Measurements from ENCODE around the gene PLXNB3. TPM values are rescaled to one million over a fixed set of nuclear protein-coding genes. Genes with fewer than 3 reads are reported as not detected.
"Not testable (repeated sequence)": the region's sequence is repeated elsewhere in the genome, so short reads cannot be mapped to it uniquely, and the experiment has no call there.

The PLXNB3 gene
- total and polyA plus RNA-seq, 2 donors, result 5.9 to 25.8 TPM

GRCh38 chrX:153803211-153804099 is 39.4 kb downstream of the PLXNB3 start:
- Histone ChIP-seq H3K4me1 (ENCODE audit: insufficient read depth) (no peaks in the 10 kb centered on the region), H3K4me3 (ENCODE audit: low read depth, low read length) (no peak overlapping the region), H3K27ac (ENCODE audit: low read depth) (no peak overlapping the region), H3K36me3 (ENCODE audit: insufficient read depth) (no peaks in the 10 kb centered on the region)
- WGBS, result 96% methylated on average over 87 of the region's 87 CpGs
- DNase-seq (ENCODE audit: extremely low spot score), result no peak

DNA sequence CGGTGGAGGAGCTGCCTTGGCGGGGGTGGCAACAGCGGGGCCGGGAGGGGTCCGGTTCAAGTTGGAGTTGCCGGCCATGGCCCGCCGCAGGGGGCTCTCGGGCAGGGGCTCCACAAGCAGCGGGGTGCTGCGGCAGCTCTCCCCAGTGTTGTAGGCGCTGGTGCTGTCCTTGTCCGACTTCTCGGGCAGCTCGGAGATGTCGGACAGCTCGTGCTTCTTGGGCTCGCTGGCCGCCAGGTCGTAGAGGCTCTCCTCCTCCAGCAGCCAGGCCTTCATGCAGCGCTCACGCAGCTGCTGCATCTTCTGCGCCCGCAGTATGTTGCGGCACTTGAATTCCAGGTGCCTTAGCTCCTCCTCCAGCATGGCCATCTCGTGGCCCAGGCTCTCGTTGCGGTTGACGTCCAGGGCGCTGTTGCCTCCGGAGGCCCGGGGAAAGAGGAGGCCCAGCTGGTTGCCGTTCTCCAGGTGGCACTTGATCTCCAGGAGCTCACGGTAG is 40.1 kb downstream of the PLXNB3 start:
- Histone ChIP-seq H3K4me3 (ENCODE audit: low read depth, low read length) (no peak overlapping the region), H3K27ac (ENCODE audit: low read depth) (no peak overlapping the region), H3K4me1 (ENCODE audit: insufficient read depth) (no peaks in the 10 kb centered on the region), H3K36me3 (ENCODE audit: insufficient read depth) (no peaks in the 10 kb centered on the region)
- DNase-seq (ENCODE audit: extremely low spot score), result no peak
- WGBS, result 94% methylated on average over 34 of the region's 34 CpGs

- no peak for DNase-seq (ENCODE audit: extremely low spot score)
- no peak overlapping the region for H3K27ac ChIP-seq (ENCODE audit: low read depth)
- no peaks in the 10 kb centered on the region for H3K36me3 ChIP-seq (ENCODE audit: insufficient read depth)
- H3K4me1 ChIP-seq (ENCODE audit: insufficient read depth), result no peaks in the 10 kb centered on the region
- H3K4me3 ChIP-seq (ENCODE audit: low read depth, low read length), result no peak overlapping the region
- 90% methylated on average over 25 of the region's 25 CpGs for WGBS
Measured at GRCh38 chrX:153804621-153805020, 40.6 kb downstream of the PLXNB3 start.

GRCh38 chrX:153805436-153805835 is 41.4 kb downstream of the PLXNB3 start:
- Histone ChIP-seq H3K4me3 (ENCODE audit: low read depth, low read length) (no peak overlapping the region), H3K4me1 (ENCODE audit: insufficient read depth) (no peaks in the 10 kb centered on the region), H3K36me3 (ENCODE audit: insufficient read depth) (no peaks in the 10 kb centered on the region), H3K27ac (ENCODE audit: low read depth) (no peak overlapping the region)
- WGBS, result 81% methylated on average over 13 of the region's 13 CpGs
- no peak for DNase-seq (ENCODE audit: extremely low spot score)

DNA sequence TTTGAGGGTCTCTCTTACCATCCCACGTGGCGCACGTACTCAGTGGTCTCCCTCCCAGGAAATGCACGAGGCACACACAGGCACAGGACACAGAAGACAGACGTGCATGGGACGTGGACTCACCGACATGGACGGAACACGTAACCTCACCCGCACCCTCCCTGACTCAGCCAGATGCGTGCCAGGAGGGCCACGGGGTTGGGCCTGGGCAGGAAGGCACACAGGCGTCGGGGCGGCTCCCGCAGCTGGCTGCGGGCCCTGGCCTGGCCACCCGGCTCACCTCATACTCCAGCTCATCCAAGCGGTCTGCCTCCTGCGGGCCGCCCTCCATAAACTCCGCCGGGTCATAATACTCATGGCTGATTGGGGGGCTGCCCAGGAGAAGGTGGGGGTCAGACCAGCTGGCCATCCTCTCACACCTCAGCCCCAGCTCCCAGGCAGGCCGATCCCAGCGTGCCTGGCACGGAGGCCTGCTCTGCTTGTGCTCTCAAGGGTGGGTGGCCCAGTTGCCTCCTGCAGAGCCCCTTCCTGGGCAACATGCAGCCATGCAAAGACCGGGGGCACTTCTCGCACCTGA is 43.0 kb downstream of the PLXNB3 start:
- H3K4me3 ChIP-seq (ENCODE audit: low read depth, low read length), result no peak overlapping the region
- no peaks in the 10 kb centered on the region for H3K4me1 ChIP-seq (ENCODE audit: insufficient read depth)
- no peaks in the 10 kb centered on the region for H3K36me3 ChIP-seq (ENCODE audit: insufficient read depth)
- WGBS, result 90% methylated on average over 28 of the region's 28 CpGs
- no peak for DNase-seq (ENCODE audit: extremely low spot score)
- H3K27ac ChIP-seq (ENCODE audit: low read depth), result no peak overlapping the region

- 95% methylated on average over 19 of the region's 19 CpGs for WGBS
- no peak for DNase-seq (ENCODE audit: extremely low spot score)
- H3K36me3 ChIP-seq (ENCODE audit: insufficient read depth), result no peaks in the 10 kb centered on the region
- H3K27ac ChIP-seq (ENCODE audit: low read depth), result no peak overlapping the region
- no peaks in the 10 kb centered on the region for H3K4me1 ChIP-seq (ENCODE audit: insufficient read depth)
- no peak overlapping the region for H3K4me3 ChIP-seq (ENCODE audit: low read depth, low read length)
Measured at GRCh38 chrX:153807976-153808375, 43.9 kb downstream of the PLXNB3 start.

- Histone ChIP-seq H3K36me3 (ENCODE audit: insufficient read depth) (no peaks in the 10 kb centered on the region), H3K27ac (ENCODE audit: low read depth) (no peak overlapping the region), H3K4me3 (ENCODE audit: low read depth, low read length) (no peak overlapping the region), H3K4me1 (ENCODE audit: insufficient read depth) (no peaks in the 10 kb centered on the region)
- no peak for DNase-seq (ENCODE audit: extremely low spot score)
- 50% methylated on average over 14 of the region's 14 CpGs for WGBS
Measured at GRCh38 chrX:153812220-153812619, 48.2 kb downstream of the PLXNB3 start.

DNA sequence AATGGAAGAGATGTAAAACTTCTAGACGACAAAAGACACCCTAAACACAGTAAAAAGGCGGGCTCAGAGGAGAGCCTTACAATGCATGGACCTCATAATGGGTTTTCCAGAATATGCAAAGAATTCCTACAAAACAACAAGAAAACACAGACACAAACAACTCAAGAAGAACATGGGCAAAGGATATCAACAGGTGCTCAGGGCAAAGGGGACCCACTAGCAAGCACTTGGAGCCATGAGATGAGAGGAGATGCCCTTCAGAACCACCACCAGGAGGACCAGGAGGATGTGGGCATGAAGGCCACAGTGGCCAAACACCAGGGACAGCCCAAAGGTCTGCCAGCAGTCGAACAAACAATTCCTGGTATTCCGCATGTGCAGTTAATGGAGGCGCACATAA is 49.1 kb downstream of the PLXNB3 start:
- DNase-seq (ENCODE audit: extremely low spot score), result no peak
- 94% methylated on average over 5 of the region's 5 CpGs for WGBS

GRCh38 chrX:153814591-153815315 is 50.7 kb downstream of the PLXNB3 start:
- no peaks in the 10 kb centered on the region for H3K4me1 ChIP-seq (ENCODE audit: insufficient read depth)
- DNase-seq (ENCODE audit: extremely low spot score), result no peak
- no peaks in the 10 kb centered on the region for H3K36me3 ChIP-seq (ENCODE audit: insufficient read depth)
- H3K27ac ChIP-seq (ENCODE audit: low read depth), result no peak overlapping the region
- 78% methylated on average over 19 of the region's 19 CpGs for WGBS
- H3K4me3 ChIP-seq (ENCODE audit: low read depth, low read length), result no peak overlapping the region

More for the DNA sequence above, 49.1 kb downstream of the PLXNB3 start:
- Histone ChIP-seq H3K4me1 (ENCODE audit: insufficient read depth) (no peaks in the 10 kb centered on the region), H3K27ac (ENCODE audit: low read depth) (no peak overlapping the region), H3K36me3 (ENCODE audit: insufficient read depth) (no peaks in the 10 kb centered on the region), H3K4me3 (ENCODE audit: low read depth, low read length) (no peak overlapping the region)

- Histone ChIP-seq H3K36me3 (ENCODE audit: insufficient read depth) (no peaks in the 10 kb centered on the region), H3K4me1 (ENCODE audit: insufficient read depth) (no peaks in the 10 kb centered on the region), H3K4me3 (ENCODE audit: low read depth, low read length) (no peak overlapping the region), H3K27ac (ENCODE audit: low read depth) (no peak overlapping the region)
- DNase-seq (ENCODE audit: extremely low spot score), result no peak
- WGBS, result 79% methylated on average over 25 of the region's 25 CpGs
Measured at GRCh38 chrX:153816831-153817690, 53.0 kb downstream of the PLXNB3 start.

- not testable (repeated sequence) for H3K36me3 ChIP-seq (ENCODE audit: insufficient read depth); DNase-seq (ENCODE audit: extremely low spot score); H3K4me3 ChIP-seq (ENCODE audit: low read depth, low read length); H3K27ac ChIP-seq (ENCODE audit: low read depth); H3K4me1 ChIP-seq (ENCODE audit: insufficient read depth)
- WGBS, result 92% methylated on average over 9 of the region's 9 CpGs
Measured at GRCh38 chrX:153818064-153818463, 54.0 kb downstream of the PLXNB3 start.

DNA sequence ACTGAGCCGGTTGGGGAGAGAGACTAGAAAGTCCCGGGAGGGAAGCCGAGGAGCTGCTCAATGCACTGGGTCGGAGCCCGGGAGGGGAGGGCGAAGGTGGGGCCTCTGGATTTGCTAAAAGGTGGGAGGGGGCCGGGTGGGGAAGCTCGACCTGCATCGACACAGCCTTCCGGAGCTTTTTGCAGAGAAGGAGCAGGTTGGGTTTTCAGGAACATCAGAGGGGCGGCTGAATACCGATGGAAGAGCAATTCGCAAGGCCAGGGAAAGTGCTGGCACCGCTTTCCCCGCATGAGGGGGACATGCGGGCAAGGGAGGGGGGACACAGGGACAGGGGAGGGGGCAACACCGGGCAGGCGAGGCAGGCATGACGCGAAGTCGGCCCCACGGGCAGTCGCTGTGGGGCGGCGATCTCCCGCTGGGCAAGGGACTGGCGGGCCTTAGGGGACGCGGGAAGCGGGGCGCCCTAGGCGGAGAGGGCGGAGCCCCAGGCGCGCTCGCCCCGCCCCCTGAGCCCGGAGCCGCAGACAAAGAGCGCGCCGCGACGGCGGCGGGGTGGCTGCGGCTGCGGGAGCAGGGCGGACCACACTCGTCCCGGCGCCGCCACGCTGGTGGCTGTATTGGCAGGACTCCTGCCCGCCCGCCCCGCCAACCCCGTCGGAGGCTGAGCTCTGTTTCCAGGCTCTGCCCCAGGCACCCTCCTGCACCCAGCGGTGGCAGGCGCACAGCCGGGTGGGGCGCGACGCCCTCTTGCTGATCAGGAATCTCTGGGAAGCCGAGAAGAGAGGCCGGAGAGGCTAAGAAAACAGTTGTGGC is 54.7 kb downstream of the PLXNB3 start:
- Histone ChIP-seq H3K4me3 (ENCODE audit: low read depth, low read length) (peak overlapping the region; percentile 40), H3K4me1 (ENCODE audit: insufficient read depth) (no peaks in the 10 kb centered on the region), H3K36me3 (ENCODE audit: insufficient read depth) (no peaks in the 10 kb centered on the region), H3K27ac (ENCODE audit: low read depth) (no peak overlapping the region)
- 6% methylated on average over 55 of the region's 67 CpGs for WGBS
- DNase-seq (ENCODE audit: extremely low spot score), result no peak

All from urinary bladder (tissue), 4 donors.